HG02610 (cell line): Measurements from ENCODE around the gene AP3D1.
"Not testable (repeated sequence)": the region's sequence is repeated elsewhere in the genome, so short reads cannot be mapped to it uniquely, and the experiment has no call there.

Experiments
- ATAC-seq: cut with Tn5 transposase; IDR thresholded peaks from one replicate; pipeline ENCODE4 v1.9.1; 2021; ENCODE audit warnings: mild to moderate bottlenecking, moderate library complexity; ENCODE audit not compliant: unreplicated experiment

The AP3D1 gene

GRCh38 chr19:2129892-2130770, 21.2 kb downstream of the AP3D1 start:
- no peak for ATAC-seq

GRCh38 chr19:2129486-2129885, 21.9 kb downstream of the AP3D1 start:
- no peak for ATAC-seq

- no peak for ATAC-seq
Measured at GRCh38 chr19:2129022-2129421, 22.3 kb downstream of the AP3D1 start.

GRCh38 chr19:2128252-2128651, 23.1 kb downstream of the AP3D1 start:
- not testable (repeated sequence) for ATAC-seq

- no peak for ATAC-seq
Measured at GRCh38 chr19:2127758-2128157, 23.6 kb downstream of the AP3D1 start.

GRCh38 chr19:2126879-2127518, 24.4 kb downstream of the AP3D1 start:
- ATAC-seq: no peak

GRCh38 chr19:2123682-2124387, 27.5 kb downstream of the AP3D1 start:
- ATAC-seq: no peak

GRCh38 chr19:2122982-2123381, 28.4 kb downstream of the AP3D1 start:
- ATAC-seq: no peak

- ATAC-seq: no peak
Measured at GRCh38 chr19:2122251-2122650, 29.1 kb downstream of the AP3D1 start.

- no peak for ATAC-seq
Measured at GRCh38 chr19:2121416-2122051, 29.8 kb downstream of the AP3D1 start.

GRCh38 chr19:2120821-2121220, 30.5 kb downstream of the AP3D1 start:
- ATAC-seq: no peak

GRCh38 chr19:2119921-2120785, 31.2 kb downstream of the AP3D1 start:
- no peak for ATAC-seq

GRCh38 chr19:2118438-2118837, 32.9 kb downstream of the AP3D1 start:
- no peak for ATAC-seq

- no peak for ATAC-seq
Measured at GRCh38 chr19:2117215-2117960, 34.0 kb downstream of the AP3D1 start.

GRCh38 chr19:2116507-2116906, 34.9 kb downstream of the AP3D1 start:
- no peak for ATAC-seq

GRCh38 chr19:2115911-2116426, 35.4 kb downstream of the AP3D1 start:
- ATAC-seq: no peak

- ATAC-seq: no peak
Measured at GRCh38 chr19:2115324-2115723, 36.0 kb downstream of the AP3D1 start.

- ATAC-seq: no peak
Measured at GRCh38 chr19:2114821-2115220, 36.5 kb downstream of the AP3D1 start.

GRCh38 chr19:2114218-2114617, 37.1 kb downstream of the AP3D1 start:
- ATAC-seq: no peak
